IgD-negative memory B cell (primary cell): ENCODE measurements around the gene EHD3. TPM values are rescaled to one million over a fixed set of nuclear protein-coding genes. Genes with fewer than 3 reads are reported as not detected.

ENCODE experiments used
- H3K27ac Mint-ChIP-seq, 3 donors: one replicate each; pipeline ENCODE4 v1.8.0; 2020 to 2022; ENCODE audit warnings: mild to moderate bottlenecking in 3 of 3, mixed read lengths in 3 of 3, moderate library complexity in 1 of 3
- H3K27me3 Mint-ChIP-seq: one replicate; pipeline ENCODE4 v1.8.0; 2021; ENCODE audit warnings: mixed read lengths
- H3K36me3 Mint-ChIP-seq: one replicate; pipeline ENCODE4 v1.8.0; 2020; ENCODE audit warnings: mild to moderate bottlenecking, mixed read lengths
- H3K4me1 Mint-ChIP-seq, 3 donors: one replicate each; pipeline ENCODE4 v1.8.0; 2020 to 2022; ENCODE audit warnings: mixed read lengths in 3 of 3, mild to moderate bottlenecking in 1 of 3
- H3K4me3 Mint-ChIP-seq, 4 donors: one replicate each; pipeline ENCODE4 v1.8.0; 2020 to 2022; ENCODE audit warnings: mild to moderate bottlenecking in 4 of 4, mixed read lengths in 4 of 4, moderate library complexity in 3 of 4
- H3K9me3 Mint-ChIP-seq, 3 donors: one replicate each; pipeline ENCODE4 v1.8.0; 2020 to 2021; ENCODE audit warnings: mixed read lengths in 3 of 3, mild to moderate bottlenecking in 1 of 3
- polyA plus RNA-seq: library from polyadenylated mRNA; unstranded; fragments of 300-500 nt; fragmentation: Illumina TruSeq; gene quantifications from one replicate; pipeline ENCODE4 v1.2.3, GENCODE V29; 2021

Gene EHD3
- polyA plus RNA-seq, 1 donor from 2014 or later = 31.8 TPM

DNA sequence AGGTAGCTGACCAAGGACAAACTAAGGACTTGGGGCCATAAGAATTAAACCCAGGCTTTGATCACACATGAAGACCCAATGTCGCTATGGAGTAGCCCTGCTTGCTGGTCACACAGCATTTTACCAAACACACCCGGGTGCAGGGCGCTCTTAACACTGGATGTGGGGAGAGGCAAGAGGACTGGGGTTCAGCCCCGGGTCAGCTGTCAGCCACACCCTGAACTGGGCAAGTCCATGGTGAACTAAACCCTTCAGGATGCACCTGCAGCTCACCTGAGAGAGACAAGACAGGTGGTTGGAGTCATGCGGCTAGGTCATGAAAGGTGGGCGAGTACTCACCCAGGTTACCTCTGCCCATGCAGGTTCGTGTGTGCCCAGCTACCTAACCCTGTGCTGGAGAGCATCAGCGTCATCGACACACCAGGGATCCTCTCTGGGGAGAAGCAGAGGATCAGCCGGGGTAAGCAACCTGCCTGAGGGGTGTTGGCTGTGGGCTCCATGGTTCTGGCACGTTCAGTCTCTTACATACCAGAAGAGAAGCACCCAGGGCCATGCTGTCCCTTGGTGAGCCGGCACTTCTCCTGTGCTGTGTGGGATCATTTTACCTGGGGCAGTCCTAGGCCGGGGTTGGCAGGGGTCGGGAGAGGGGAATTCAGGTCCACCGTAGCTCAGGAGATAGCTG, 15.2 kb downstream of the EHD3 start:
- Mint-ChIP-seq H3K27me3 (no peaks in the 10 kb centered on the region), H3K9me3 (no peaks in the 10 kb centered on the region), H3K4me3 (peak overlapping the region in 1 of 4 donors; percentile 79), H3K27ac (peak overlapping the region in 2 of 3 donors; percentile 77 to 82), H3K36me3 (peaks cover 13% of the 10 kb centered on the region), H3K4me1 (peaks cover 43 to 59% (median 45%) of the 10 kb centered on the region in 3 donors)

DNA sequence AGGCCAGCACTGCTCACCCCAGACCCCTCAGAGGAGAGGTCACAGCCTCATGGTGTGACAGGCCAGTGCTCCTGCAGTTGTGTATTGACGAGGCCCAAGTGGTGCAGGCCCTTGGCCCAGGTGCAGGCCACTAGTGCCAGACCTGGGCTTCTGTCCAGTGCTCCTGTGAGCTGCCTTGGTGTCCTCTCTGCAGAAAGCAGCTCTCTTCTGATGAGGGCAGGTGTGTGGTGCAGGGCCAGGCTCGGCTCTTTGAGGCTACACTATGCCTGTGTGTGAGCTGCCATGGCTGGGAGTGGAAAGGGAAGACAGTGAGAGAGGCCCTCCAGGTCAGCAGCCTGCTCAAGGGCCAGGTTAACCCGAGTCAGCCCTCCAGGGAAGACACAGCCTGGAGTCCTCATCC, 17.1 kb downstream of the EHD3 start:
- H3K27me3 Mint-ChIP-seq = no peaks in the 10 kb centered on the region
- H3K27ac Mint-ChIP-seq = peak overlapping the region in 2 of 3 donors; percentile 70 to 95
- peak overlapping the region in 3 of 4 donors; percentile 24 to 87 (median 47) for H3K4me3 Mint-ChIP-seq
- H3K9me3 Mint-ChIP-seq = no peaks in the 10 kb centered on the region
- peaks cover 56 to 74% (median 60%) of the 10 kb centered on the region in 3 donors for H3K4me1 Mint-ChIP-seq
- peaks cover 12% of the 10 kb centered on the region for H3K36me3 Mint-ChIP-seq

DNA sequence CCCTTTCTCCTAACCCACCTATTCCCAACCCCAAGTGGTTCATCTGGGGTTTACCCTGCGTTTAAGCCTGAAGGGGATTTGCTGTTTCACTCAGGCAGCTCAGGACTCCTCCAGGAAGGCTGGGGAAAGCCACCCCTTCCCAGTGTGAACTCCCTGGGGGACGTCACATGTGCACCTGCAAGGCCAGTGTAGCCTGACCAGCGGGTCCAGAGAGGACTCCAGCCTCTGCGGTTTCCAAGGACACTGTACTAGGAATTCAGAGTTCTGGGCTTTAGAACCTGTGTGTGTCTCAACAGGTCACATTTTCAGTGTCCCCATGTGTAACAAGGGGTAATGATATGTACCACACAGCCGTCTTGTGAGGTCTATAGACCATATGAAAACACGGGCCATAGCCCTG, 17.9 kb downstream of the EHD3 start:
- Mint-ChIP-seq H3K36me3 (peaks cover 12% of the 10 kb centered on the region), H3K9me3 (no peaks in the 10 kb centered on the region), H3K4me1 (peaks cover 59 to 77% (median 62%) of the 10 kb centered on the region in 3 donors), H3K27ac (peak overlapping the region; percentile 86 to 96 (median 95)), H3K4me3 (peak overlapping the region in 2 of 4 donors; percentile 90 to 97), H3K27me3 (peaks cover 1% of the 10 kb centered on the region)

DNA sequence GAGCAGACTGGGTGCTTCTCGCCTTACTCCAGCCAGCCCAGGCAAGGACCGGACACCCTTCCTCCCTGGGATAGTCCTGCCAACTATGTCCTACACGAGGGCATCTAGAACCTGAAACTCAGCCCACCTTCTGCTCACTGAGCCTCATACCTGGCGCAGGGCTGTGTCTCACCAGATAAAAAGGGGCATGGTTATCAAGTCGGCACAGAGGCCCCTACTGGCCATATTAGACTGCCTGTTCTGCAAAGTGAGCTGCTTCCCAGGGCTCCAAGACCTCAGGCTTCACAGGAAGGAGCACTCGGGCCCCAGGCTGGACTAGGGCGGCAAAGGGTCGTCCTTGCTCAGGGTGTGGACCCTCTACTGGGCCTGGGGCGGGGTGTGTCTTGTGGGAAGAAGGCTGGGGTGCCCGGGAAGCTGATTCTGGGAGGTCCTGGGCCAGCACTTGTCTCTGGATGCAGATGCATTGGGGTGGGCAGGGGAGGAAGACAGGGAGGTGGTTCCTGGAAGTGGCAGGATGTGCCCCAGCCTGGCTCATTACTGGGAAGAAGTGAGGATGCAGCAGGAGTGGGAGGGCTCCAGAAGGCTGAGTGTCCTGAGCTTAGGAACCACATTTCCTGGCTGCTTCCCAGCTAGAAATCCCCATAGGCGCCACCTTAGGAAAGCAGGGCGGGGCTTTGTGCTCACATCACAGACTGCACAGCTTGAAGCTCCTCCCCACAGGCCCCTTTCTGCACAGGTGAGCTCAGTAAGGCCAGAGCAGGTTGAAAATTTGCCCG, 19.6 kb downstream of the EHD3 start:
- peaks cover 12% of the 10 kb centered on the region for H3K36me3 Mint-ChIP-seq
- peak overlapping the region; percentile 35 to 97 (median 78) for H3K4me3 Mint-ChIP-seq
- no peaks in the 10 kb centered on the region for H3K9me3 Mint-ChIP-seq
- H3K4me1 Mint-ChIP-seq = peaks cover 62 to 86% (median 77%) of the 10 kb centered on the region in 3 donors
- peaks cover 1% of the 10 kb centered on the region for H3K27me3 Mint-ChIP-seq
- H3K27ac Mint-ChIP-seq = peak overlapping the region; percentile 86 to 96 (median 88)

DNA sequence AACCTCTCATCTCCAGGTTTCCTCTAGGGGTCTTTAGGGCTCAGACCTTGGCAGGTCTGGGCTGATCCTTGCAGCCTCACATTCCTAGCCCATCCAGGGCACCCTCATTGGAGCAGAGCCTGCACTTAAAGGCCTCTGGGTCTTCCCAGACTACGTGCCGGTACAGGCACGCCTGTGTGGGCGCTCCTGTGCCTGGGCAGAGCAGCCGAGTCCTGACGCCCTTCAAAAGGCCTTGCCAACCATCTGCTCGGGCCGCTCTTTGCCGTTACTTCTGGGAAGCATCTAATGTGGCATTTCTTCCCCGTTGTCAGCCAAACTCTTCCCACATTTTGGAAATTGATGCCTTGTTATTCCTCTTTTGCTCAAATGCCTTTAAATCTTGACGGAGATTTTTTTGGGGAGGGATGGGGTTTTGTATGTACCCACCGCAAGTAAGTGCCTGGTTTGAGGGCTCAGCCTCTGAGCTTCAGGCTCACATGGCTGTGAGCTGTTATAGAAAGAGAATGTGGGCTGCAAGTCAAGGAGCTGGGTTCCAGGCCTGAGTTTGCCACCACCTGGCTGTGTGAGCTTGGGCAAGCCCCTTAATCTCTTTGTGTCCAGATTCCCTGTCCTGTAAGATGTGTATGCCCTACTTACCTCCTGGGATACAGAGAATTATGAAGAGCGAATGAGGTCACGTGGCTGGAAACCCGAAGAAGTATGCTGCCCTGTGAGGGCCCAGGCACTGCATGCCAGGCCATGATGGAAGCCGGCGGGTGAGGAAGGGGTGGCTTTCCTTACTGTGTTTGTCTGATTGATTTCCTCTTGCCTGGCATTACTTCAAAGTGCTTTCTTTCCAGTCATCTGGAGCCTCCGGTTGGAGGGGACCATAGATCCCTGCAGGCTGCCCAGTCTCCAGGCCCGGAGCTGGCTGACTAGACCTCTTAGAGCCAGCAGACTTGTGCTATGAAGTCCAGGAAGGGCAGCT, 20.6 kb downstream of the EHD3 start:
- Mint-ChIP-seq H3K4me3 (peak overlapping the region; percentile 47 to 97 (median 85)), H3K9me3 (no peaks in the 10 kb centered on the region), H3K27ac (peak overlapping the region; percentile 47 to 96 (median 96)), H3K27me3 (peaks cover 1% of the 10 kb centered on the region), H3K36me3 (peaks cover 9% of the 10 kb centered on the region), H3K4me1 (peaks cover 63 to 88% (median 84%) of the 10 kb centered on the region in 3 donors)

DNA sequence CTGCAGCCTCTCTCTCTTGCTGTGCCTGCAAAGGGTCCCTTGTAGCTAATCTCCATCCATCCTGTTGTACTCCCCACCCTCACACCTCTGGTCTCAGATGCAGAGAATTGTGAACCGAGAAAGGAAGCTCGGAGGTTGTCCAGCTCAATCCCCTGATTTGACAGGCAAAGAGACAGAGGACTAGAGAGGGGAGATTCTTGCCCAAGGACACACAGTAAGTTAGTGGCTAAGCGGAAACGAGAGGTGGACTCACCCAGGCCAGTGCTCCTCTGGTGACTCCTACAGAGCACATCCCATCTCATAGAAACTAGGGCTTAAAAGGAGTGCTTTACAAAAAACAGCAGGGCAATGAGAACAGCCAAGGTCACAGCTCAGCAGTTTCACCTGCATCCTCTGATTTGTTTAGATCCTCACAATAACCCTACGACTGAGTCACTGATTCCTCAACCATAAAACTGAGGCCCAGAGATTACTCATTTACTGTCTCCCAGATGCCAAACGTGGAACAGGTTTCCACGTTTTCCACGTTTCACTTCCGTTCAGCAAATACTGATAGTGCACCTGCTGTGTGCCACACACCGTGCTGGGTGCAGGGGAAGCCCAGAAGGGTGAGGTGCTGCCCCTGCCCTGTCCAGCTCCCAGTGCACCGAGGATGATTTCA, 22.1 kb downstream of the EHD3 start:
- Mint-ChIP-seq H3K4me1 (peaks cover 54 to 81% (median 78%) of the 10 kb centered on the region in 3 donors), H3K27ac (peak overlapping the region; percentile 47 to 96 (median 96)), H3K9me3 (no peaks in the 10 kb centered on the region), H3K4me3 (peak overlapping the region; percentile 47 to 97 (median 84)), H3K27me3 (peaks cover 1% of the 10 kb centered on the region), H3K36me3 (peaks cover 7% of the 10 kb centered on the region)

DNA sequence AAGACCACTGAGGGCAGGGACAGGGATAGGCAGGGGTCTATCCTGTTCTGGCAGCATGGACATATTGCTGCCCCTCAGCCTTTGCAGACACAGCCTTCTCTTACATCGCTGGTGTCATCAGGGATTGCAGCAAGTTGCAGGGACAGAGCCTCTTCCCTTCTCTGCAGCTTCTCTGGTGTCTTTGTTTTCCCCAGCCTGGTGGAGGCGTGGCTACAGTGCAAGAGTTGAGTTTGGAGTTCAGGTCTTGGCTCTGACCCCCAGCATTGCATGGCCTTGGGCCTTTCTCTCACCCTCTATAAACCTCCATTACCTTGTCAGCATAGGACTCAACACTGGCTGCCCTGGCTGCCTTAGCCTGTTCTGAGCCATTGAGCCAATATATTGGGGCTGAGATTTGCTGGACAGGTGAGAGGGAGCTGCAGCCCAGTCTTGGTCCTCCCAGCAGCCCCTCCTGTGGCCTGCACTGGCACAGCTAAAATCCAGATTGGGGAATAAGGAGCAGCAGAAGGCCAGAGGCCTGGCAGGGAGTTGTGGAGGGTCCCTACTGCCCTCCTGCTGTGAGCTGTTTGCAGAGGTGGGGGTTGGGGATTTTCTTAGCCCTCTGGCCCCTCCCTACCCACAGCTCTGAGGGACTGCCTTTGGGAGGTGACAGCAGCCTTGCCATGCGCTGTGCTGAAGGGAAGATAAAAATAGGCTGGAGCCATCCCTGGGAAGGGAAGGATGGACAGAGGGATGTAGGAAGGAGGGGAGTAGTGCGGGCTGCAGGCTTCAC, 22.8 kb downstream of the EHD3 start:
- Mint-ChIP-seq H3K9me3 (no peaks in the 10 kb centered on the region), H3K36me3 (peaks cover 7% of the 10 kb centered on the region), H3K4me1 (peaks cover 51 to 74% (median 71%) of the 10 kb centered on the region in 3 donors), H3K4me3 (peak overlapping the region; percentile 47 to 97 (median 84)), H3K27ac (peak overlapping the region; percentile 47 to 96 (median 59)), H3K27me3 (peaks cover 1% of the 10 kb centered on the region)

DNA sequence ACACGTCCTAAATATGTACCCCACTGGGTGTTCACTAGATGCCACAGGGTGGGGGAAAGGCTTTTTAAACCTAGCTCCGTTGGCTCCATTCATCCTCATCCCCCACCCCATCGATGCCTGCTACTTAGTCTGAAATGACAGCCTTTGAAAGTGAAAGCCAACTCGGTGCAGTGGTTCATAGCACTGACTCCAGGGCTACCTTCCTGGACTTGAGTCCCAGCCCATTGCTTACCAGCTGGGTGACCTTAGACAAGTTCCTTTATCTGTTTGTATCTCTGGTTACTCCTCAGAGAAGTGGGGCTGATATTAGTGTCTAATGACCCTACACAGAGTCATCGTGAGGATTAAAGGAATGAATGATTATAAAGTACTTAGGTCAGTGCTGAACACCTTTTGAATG, 24.4 kb downstream of the EHD3 start:
- Mint-ChIP-seq H3K9me3 (no peaks in the 10 kb centered on the region), H3K36me3 (peaks cover 7% of the 10 kb centered on the region), H3K4me3 (peak overlapping the region; percentile 57 to 91 (median 76)), H3K4me1 (peaks cover 46 to 60% (median 55%) of the 10 kb centered on the region in 3 donors), H3K27me3 (peaks cover 1% of the 10 kb centered on the region), H3K27ac (peak overlapping the region; percentile 49 to 84 (median 59))

DNA sequence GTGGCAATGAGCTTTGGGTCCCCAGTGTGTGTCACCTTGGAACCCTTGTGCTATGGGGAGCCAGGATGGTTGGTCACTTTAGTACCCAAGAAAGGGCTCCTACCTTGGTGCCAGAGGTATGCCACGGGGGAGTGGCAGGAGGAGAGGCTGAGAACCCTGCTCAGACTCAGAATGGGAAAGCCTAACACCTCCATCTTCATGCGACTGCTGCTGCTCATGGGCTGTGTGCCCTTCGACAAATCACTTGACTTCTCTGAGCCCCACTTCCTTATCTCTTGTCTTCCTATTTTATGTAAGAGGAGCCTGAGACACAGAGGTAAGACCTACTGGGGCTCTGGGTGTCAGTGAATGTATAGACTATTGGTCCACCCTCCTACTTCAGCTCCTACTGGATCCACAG, 25.1 kb downstream of the EHD3 start:
- Mint-ChIP-seq H3K4me3 (peak overlapping the region in 2 of 4 donors; percentile 69 to 88), H3K27ac (peak overlapping the region in 2 of 3 donors; percentile 67 to 81), H3K27me3 (peaks cover 1% of the 10 kb centered on the region), H3K9me3 (no peaks in the 10 kb centered on the region), H3K36me3 (peaks cover 7% of the 10 kb centered on the region), H3K4me1 (peaks cover 44 to 55% (median 49%) of the 10 kb centered on the region in 3 donors)

DNA sequence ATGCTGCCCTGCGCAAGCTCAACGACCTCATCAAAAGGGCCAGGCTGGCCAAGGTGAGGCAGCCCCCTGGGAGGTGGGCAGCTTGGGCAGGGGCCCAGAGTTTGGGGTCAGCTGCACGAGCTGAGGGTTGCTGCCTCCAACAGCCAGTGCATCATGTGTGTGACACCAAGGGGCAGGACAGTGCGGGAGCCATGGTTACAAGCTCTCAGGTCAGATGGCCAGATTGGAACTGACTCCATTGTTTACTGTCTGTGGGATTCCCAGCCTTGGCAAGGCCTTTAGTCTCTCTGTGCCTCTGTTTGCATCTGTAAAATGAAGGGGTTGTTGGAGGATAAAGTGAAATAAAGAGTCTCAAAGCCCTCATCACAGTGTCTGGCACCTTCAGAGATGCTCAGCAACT, 26.9 kb downstream of the EHD3 start:
- H3K27ac Mint-ChIP-seq = no peak overlapping the region
- H3K4me1 Mint-ChIP-seq = peaks cover 27 to 37% (median 32%) of the 10 kb centered on the region in 3 donors
- H3K36me3 Mint-ChIP-seq = peaks cover 7% of the 10 kb centered on the region

DNA sequence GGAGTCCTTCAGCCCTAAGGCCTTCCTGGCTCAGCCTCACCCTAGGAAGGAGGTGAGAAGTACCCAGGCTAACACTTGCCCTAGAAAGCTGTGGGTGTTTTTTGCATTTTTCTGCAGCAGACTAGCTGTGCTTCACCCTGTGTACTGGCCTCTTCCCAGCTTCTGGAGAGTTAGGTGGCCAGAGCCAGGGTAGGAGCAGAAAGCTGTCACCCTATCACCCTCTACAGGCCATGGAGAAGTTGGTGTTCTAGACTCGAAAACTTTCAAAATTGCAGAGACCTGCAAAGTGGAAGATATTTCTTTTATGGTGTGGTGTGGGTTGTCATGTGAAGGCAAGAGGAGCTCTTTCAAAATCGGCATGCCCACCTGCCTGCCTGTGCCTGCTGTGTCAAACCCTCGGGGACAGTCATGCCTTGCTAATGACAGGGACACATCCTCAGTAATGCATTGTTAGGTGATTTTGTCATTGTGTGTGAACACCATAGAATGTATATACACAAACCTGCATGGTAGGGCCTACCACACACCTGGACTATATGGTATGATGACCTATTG, 29.8 kb downstream of the EHD3 start:
- no peaks in the 10 kb centered on the region for H3K27me3 Mint-ChIP-seq
- no peak overlapping the region for H3K27ac Mint-ChIP-seq
- H3K36me3 Mint-ChIP-seq = peaks cover 9% of the 10 kb centered on the region
- no peak overlapping the region for H3K4me3 Mint-ChIP-seq
- H3K9me3 Mint-ChIP-seq = no peaks in the 10 kb centered on the region
- peaks cover 6 to 18% (median 10%) of the 10 kb centered on the region in 3 donors for H3K4me1 Mint-ChIP-seq

More for the DNA sequence above, 26.9 kb downstream of the EHD3 start:
- Mint-ChIP-seq H3K4me3 (no peak overlapping the region), H3K9me3 (no peaks in the 10 kb centered on the region), H3K27me3 (peaks cover 1% of the 10 kb centered on the region)

DNA sequence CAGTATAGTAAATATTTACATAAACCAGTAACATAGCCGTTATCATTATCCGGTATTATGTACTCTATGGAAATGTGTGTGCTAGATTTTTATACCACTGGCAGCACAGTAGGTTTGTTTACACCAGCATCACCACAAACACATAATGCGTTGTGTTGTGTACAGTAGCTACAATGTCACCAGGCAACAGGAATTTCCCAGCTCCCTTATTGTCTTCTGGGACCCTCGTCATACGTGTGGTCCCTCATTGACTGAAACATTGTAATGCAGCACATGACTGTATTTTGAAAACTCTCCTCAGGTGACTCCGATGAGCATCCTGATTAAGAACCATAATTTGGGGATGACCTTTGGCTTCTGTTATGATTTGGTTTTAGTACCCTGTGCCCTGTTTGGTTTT, 31.3 kb downstream of the EHD3 start:
- H3K36me3 Mint-ChIP-seq = peaks cover 9% of the 10 kb centered on the region
- H3K27ac Mint-ChIP-seq = no peak overlapping the region
- H3K4me3 Mint-ChIP-seq = no peak overlapping the region
- no peaks in the 10 kb centered on the region for H3K9me3 Mint-ChIP-seq
- peaks cover 7 to 16% (median 10%) of the 10 kb centered on the region in 3 donors for H3K4me1 Mint-ChIP-seq
- no peaks in the 10 kb centered on the region for H3K27me3 Mint-ChIP-seq

DNA sequence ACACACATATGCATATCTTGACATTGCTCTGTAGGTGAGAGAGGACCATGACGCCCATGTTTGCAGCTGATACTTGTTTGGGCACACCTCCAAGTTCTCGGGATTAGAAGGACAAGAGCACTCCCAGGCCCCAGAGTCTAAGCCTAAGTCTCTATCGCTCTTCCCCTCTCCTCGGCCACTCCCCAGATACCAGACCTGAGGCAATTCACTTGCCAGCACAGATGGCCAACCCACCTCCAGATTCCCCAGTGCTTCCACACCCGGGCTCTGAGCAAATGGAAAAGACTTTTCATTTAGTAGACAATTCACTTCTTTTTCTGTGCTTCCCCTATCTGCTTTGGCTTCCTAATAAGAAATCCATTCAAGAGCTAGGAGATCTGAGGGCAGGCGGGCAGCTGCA, 32.9 kb downstream of the EHD3 start:
- Mint-ChIP-seq H3K27ac (peak overlapping the region in 1 of 3 donors; percentile 65), H3K9me3 (no peaks in the 10 kb centered on the region), H3K4me3 (no peak overlapping the region), H3K4me1 (peaks cover 15 to 28% (median 21%) of the 10 kb centered on the region in 3 donors), H3K36me3 (peaks cover 7% of the 10 kb centered on the region), H3K27me3 (no peaks in the 10 kb centered on the region)
